HG03060 (cell line): Measurements from ENCODE around the gene PCNX3.

Source experiments
- ATAC-seq: cut with Tn5 transposase; IDR thresholded peaks from one replicate; pipeline ENCODE4 v1.9.1; 2021; ENCODE audit warnings: low read depth, moderate number of reproducible peaks; ENCODE audit not compliant: unreplicated experiment

Gene PCNX3

DNA sequence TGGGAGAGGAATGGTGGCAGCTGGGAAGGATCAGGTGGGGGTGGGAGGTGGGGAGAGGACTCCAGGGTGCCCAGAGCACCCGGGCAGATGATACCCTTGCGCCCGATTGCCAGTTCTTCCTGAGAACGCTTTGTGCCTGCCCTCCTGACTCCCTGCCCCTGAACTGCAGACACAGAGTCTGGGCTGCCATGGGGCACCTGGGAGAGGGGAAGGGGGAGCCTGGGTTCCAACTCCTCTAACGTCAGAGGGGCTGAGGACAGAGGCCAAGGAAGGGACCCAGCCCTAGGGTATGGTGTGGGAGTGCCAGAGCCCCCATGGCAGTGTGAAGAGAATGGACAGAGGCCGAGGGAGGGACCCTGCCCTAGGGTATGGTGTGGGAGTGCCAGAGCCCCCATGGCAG lies 19.1 kb upstream of the PCNX3 start:
- no peak for ATAC-seq

DNA sequence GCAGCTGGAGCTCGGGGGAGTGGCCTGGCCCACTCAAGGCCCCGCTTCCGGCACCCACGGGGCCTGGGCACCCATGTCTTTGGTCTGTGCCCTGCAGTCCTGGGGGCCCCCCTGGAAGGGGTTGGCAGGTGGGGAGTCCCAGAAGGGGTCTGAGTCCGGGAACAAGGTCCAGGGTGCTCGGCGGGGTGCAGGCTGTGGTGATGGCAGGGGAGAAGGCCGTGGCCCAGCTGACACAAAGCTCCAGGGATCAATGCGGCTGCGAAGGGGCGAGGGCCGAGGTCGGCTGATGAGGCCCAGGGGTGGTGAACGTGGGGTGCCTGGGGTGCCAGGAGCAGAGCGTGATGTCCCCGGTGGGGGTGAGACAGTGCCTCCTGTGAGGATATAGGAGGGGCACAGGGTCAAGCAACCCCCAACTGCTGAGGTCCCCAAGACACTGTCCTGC lies 17.3 kb upstream of the PCNX3 start:
- no peak for ATAC-seq

DNA sequence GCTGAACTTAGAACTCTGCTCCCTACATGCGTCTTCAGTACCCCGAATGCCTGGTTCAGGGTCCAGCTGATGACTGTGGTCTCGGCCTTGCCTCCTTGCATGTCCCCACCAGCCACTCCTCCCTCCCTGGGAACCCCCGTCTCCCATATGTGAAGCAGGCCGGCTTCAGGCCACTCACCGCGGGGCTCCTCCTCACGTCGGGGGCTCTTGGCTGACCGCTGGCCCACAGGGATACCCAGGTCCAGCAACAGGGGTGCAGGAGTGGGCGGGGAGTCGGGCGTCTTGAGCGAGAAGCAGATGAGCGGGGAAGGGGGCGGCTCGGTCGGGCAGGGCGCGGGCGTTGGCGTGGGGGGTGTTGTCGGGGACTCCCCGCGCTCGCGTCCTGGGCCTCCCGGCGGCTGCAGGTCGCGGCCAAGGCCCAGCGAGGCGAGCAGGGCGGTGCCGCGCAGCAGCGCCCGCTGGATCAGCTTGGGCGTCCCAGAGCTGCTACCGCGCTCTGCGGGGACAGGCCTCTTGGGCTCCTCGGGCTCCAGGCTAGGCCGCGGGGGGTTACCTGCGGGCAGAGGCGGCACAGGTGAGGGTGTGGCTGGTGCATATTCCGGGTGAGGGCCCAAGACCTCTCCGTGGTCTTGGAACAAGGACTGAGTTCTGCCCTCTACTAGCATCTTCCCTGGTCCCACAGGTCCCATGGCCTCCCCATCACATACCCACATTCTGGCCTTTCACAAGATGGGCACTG lies 16.2 kb upstream of the PCNX3 start:
- no peak for ATAC-seq

DNA sequence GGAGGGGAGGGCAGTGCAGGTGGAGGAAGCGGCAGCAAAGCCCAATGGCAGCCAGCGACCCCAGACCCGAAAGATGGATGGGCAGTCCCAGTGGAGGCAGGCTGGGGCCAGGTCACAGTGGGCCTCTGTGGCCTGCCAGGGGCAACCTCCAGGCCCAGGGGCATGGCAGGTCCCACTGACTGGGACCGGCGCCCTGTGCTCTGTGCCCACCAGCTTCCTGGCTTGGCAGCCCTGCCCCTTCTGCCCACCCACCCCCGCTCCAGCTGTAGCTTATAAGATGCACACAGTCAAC lies 15.7 kb upstream of the PCNX3 start:
- no peak for ATAC-seq

DNA sequence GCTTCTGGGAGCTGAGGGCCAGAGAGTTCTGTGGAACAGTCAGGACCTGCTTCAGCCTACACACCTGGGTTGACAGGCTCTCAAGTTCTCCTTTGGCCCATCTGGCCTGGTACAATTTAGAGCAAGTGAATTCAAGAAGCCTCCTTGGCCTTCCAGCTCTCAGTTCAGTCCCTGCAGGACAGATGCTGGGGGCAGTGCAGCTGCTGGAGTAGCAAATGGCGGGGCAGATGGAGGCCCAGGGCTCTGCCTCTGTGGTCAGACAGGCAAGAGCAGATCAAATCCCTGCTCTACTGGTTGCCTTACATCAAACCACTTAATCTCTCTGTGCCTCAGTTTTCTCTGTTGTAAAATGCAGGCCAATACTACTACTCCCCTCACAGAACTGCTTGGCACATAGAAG lies 11.3 kb upstream of the PCNX3 start:
- no peak for ATAC-seq

DNA sequence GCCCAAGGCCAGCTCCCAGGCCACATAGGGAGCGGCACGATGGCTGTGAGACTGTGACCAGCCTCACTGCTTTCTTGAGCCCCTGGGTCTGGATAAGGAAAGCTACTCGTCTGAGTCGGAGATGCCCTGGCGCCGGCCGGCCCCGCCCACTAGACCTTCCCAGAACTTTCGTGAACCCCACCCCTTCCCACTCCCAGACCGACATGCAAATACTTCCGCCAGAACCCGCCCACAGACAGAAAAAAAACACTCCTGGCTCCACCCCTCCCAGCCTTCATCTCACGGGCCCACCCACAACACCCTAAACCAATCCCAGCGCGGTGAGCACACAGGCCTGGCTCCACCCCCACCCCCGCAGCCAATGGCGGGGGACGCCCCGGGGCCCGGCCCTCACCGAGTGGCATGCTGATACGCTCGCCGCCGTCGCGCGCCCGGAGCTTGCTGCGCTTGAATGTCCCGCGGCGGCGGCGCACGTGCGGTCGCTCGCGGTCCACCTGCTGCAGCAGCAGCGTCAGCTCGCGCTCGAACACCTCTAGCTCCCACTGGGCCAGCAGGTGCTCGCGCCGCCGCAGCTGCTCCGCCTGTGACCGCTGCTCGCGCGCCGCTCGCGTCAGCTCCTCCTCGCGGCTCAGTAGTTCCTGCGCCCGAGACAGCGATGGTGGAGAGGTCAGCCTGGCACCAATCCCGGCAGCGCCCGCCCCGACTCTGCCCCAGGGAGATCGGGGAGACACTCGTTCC lies 8.5 kb upstream of the PCNX3 start:
- ATAC-seq, result no peak

DNA sequence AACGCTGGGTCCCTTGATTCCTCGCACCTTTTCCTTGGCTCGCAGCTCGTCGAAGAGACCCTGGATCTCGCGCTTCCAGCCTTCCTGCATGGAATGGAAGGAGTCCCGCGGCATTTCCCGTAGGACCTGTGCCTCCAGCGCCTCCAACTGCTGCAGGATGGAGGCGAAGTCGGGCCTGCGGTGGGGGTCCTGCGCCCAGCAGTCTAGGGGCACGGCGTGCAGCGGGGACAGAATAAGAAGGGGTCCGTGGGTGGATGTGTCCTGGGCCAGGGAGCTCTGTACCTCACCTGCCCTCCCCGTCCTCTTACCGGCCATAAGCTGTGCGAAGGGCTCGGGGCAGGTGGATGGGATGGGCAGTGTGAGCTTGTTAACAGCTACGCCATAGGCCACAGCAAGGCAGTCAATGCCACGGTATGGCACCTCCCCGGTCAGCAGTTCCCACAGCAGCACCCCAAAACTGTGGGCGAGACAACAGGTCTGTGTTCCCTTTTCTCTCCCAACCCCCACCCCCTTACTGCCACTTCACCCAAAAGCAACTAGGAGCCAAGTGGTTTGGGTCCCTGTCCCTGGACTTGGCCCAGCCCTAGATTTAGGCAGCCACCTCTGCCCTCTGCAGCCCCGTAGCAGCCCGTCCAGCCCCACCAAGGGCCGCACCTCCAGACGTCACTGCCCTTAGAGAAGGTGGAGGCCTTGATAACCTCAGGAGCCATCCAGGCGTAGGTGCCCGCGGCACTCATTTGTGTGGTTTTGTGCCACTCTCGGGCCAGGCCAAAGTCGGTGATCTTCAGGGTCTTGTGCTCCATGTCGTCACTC lies 7.8 kb upstream of the PCNX3 start:
- ATAC-seq, result no peak

DNA sequence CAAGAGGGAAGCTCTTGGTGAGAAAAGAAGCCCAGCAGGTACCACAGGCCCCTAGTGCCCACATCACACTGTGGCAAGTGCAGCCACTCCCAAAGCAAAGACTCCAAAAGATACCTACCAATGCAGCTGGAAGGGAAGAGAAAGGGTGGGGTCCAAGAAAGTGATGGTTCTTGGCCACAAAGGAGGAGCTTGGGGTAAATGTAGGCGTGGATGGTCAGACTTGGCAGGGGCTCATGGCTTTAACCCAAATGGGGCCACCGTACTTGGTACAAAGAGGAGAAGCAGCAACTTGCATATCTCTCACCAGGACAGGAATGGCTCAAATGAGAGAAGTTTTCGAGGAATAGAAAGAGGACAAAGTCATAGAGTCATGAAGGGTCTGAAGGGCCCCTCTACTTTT lies 6.3 kb upstream of the PCNX3 start:
- ATAC-seq, result no peak

DNA sequence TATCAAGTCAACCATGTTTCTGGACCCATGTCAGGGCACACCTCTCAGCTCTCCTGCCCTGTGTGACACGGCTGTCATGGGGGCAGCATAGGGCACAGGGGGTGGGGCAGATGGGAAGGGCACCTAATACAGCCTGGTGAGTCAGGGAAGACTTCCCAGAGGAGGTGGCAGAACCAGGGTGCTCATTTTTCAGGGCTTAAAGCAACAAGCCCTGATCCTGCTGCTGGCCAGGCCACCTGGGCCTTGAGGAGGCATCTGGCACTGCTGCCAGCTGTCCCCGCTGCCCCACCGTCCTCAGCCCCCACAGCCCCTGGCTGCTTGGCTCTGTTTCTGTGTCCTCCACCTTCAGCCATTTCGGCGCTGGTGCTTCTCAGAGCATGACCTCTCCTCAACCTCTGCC lies 5.9 kb upstream of the PCNX3 start:
- ATAC-seq, result no peak

DNA sequence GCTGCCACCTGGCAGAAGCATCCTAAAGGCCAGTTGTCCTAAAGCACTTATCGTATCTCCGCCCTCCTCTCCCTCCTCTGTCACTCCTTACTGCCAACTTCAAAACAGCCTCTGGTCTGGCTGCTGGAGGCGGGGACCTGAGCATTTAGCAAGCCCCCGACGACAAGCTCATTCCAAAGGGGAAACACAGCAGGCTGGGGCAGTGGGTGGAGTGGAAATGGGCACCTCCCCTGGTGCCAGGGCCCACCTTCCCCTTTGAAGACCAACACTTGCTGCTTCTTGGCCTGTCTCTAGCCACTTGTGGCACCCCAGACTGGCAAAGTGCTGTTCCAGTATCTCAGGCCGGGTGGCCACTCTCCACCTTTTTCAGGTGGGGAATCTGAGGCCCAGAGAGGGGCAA lies 5.2 kb upstream of the PCNX3 start:
- ATAC-seq, result no peak

DNA sequence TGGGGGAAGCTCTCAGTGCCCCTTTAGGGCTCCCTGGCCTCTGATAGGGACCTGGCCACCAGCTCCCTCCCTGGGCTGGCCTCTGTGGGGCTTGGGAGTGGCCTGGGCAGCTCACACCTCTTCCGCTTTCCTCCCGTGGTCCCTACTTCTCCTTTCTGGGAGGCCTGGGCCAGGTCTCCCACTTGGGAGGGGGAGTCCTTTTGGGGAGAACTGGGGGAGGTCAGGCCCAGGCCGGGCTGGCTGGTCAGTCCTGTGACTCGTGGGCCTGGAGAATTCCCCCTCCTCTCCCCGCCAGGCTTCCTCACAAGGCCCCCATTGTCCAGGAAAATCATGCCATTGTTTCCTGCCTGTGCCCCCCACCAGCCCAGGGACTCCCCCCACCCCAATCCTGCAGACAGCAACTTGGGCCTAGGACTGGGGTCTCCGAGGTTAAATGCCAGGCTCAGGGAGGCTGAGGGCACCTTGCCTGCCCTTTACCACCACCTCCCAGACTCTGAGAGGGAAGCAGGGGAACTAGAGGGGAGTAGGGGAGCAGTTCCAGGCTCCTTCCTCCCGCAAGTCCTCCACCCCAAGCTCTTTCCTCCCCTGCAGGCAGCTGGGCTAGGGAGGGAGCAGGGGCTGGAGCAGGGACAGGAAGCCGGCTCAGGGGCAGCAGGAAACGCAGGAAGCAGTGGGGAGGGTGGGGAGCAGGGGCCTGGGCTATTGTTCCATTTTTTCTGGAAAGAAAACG lies 4.4 kb upstream of the PCNX3 start:
- ATAC-seq, result no peak

DNA sequence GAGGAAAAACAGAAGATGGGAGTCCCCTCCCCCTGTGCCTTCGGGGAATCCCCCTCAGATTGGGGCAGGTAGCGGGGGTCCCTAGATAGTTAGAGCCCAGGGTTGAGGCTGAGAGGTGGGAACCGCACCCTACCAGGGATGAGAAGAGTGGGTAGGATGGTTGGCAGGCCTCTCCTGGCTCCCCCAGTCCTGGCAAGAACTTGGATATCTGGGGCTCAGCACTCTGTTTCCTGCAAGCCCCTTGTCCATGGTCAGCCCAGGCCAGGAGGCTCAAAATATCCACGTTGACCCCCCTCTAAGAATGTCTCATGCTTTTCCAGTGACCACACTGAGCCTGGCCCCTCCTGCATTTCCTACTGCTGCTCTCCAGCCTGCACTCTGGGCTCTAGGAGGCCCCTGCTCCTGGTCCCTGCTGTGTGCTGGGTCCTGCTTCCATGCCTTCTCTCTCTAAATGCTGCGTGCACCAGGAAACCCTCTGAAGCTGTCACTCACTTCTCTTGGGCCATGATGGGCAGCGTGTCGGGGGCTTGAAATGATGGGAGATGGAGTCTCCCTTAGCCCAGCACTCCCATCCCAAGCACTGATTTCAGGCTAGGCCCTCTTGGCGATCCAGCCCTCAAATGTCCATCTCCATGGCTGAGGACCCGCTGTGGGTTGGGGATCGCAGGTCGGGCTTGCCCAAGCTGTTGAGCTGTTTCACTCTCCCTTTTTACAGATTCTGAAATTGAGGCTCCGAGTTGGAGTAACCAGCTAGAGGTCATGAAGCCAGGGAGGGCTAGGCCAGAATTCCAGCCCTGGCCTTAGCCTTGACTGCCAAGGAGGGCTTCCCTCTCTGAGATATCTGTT lies 3.6 kb upstream of the PCNX3 start:
- no peak for ATAC-seq

DNA sequence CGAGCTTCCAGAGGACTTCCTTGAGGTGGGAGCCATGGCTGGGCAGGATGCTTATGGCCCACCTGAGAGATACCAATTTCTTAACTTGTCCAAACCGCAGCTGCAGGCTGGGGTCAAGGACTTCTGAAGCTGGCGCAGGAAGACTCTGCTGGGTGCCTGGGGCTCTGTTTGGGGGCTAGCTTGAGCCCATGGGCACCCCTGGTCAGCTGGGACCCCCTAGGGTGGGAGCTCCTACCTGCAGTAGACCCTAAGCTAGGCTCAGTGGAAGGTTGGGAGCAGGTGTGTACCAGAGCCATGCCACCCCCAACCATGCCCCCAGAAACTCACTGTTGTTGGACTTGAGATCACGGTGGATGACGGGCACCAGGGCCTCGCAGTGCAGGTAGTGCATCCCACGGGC lies 2.9 kb upstream of the PCNX3 start:
- no peak for ATAC-seq

DNA sequence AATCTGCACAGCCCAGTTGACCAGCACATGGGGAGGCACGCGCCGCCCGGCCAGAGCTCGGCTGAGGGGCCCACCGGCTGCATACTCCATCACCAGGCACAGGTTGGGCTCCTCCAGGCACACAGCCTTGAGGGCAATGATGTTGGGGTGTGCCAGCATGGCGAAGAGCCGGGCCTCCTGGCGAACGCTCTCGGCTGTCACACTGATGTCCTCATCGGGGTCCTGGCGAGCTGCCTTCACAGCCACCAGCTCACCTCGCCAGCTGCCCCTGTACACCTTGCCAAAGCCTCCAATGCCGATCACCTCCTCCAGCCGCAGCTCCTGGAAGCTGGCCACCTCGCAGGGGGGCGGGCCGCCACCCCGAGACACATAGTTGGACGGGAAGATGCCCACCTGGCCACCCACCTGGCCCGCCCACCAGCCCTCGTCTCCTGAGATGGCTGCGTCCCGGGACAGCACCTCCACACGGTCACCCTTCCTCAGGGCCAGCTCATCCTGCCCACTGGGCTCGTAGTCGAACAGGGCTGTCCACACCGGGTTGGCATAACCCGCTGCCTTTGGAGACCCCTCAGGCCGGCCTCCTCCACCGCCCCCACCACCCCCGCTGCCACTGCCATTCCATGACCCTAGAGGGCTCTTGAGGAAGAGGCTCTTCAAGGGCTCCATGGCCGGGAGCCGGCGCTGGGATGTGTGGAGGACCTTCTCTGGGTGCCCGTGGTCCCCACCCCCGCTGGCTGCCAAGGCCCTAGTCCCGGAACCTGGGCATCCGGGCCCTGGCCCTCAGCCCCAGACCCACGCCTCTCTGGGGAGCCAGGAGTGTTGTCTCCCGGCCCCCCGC lies 2.3 kb upstream of the PCNX3 start:
- no peak for ATAC-seq

DNA sequence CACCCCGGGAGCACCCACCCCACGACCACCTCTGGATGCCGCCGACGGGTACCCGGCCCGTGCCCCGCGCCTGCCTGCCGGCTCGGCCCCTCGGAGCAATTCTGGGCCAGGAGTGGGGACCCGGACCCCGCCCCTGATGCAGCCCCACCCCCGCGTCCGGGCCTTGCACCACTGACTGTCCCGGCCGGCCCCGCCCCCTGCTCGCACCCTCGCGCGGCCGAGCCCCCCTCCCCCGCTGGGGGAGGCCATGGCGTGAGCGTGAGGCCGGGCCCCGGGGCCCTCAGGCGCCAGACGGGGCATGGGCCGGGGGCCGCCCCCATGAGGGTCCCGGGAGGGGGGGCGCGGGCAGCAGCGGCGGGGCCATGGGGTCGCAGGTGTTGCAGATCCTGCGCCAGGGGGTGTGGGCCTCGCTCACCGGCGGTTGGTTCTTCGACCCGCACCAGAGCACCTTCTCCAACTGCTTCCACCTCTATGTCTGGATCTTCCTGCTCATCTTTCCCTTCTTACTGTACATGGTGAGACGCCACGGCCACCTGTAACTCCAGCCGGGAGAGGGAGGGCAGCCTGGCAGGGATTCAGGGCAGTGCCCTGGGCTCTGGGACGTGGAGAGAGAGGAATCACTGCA lies 486 bp downstream of the PCNX3 start:
- peak; percentile 6 for ATAC-seq

DNA sequence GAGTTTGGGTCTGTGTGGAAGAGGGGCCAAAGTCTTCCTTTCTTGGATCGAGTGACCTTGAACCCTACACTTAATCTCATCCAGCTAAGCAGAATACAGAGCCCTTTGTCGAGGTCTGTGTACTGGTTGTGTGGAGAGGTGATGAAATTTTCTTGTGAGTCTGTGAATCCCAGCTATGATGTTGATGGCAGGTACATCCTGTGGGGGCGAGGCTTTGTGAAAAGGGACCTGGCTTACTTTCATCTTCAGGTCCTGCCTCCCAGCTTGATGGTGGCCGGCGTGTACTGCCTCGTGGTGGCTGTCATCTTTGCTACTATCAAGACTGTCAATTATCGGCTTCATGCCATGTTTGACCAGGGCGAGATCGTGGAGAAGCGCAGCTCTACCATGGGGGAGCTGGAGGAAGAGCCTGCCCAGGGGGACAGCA lies 1.0 kb downstream of the PCNX3 start:
- no peak for ATAC-seq

DNA sequence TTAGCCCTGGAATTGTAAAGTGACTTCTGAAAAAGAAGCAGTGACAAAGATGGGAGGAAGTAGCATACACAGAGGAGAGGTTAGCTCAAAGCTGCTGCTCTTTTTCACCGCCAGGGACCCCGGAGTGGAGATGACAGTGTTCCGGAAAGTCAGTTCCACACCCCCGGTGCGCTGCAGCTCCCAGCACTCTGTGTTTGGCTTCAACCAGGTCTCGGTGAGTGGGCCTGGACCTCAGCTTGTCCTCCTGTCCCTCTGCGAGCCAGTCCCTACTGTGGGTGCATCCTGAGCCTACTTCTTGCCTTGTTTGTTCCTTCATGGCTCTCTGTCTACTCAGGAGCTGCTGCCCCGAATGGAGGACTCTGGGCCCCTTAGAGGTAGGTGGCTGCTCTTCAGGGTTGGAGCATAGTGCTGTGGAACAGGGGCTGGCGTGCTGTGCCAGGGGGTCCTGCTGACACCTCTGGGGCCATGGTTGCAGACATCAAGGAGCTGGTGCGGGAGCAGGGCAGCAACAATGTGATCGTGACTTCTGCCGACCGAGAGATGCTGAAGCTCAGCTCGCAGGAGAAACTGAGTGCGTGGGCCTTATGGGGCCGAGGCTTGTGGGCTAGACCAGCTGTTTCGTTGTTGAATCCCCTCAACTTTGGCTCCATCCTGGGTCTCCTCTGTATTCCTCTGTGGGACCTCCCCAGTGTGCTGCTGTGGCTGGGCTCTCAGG lies 1.7 kb downstream of the PCNX3 start:
- no peak for ATAC-seq
